Pulmonary artery endothelial cell (primary cell): ENCODE results near the gene TRIM67. TPM values are rescaled to one million over a fixed set of nuclear protein-coding genes. Genes with fewer than 3 reads are reported as not detected.
"Not testable (repeated sequence)": the region's sequence is repeated elsewhere in the genome, so short reads cannot be mapped to it uniquely, and the experiment has no call there.

Experiments
- DNase-seq: peaks from one replicate; pipeline ENCODE4 v3.0.0-alpha.2; 2011; ENCODE audit warnings: low read depth, low spot score
- total RNA-seq: library from RNA; depleted of rRNA; stranded (reverse); fragments of >200 nt; gene quantifications from 2 replicates; pipeline ENCODE4 v1.2.3, GENCODE V29; 2014

TRIM67 gene
- total RNA-seq, 1 donor from 2014 or later, result not detected

DNA sequence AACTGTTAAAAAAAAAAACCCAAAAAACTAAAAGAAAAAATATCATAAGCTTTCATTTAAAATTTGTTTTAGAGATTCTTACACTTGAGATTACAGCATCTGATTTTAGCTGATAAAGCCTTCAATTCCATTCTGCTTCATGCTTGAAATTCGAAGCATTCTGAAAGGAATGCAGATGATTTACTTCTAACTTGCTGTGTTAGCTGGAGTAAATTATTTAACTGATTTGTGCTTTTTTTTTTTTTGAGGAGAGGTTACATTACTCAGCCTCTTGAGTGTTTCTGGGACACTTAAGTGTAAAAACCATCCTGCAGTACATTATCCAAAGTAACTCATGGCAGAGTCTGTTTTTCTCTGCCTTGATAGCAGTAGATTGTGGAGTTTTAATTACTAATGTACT lies 4.5 kb upstream of the TRIM67 start:
- DNase-seq, result no peak

- DNase-seq, result not testable (repeated sequence)
These were observed 3.7 kb upstream of the TRIM67 start for GRCh38 chr1:231158141-231158540.

DNA sequence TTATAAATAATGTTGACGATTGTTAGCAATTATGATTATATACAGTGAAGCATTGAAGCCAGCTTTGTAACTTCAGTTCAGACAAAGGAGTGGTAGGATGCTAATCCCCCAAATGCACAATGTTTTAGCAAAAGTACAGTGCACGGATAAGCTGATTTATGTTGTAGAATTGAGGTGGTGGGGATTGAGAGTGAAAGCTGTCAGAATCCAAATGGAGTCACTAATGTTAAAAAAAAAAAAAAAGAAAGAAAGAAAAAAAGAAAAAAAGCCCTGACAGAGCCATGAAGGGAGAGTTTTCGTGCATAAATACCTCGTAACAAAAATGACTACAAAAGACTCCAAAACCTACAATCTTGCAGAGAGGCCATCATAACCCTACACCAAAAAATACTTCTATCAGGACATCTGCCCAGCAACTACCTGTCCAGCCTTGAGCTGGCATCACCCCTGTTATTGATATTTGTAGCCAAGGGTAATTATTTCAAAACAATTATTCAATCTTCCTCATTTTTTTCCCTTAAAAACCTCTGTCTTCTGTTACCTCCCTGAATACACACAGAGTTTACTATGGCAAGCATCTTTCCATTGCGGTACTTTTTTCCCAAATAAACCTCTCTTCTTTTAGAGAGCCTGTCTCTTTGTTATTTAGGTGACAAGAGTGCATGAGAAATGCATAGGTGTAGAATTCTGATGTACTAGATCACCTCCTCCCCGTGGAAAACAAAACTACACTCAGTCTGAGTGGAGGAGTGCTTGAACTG lies 2.5 kb upstream of the TRIM67 start:
- no peak for DNase-seq

GRCh38 chr1:231159963-231160761 lies 1.7 kb upstream of the TRIM67 start:
- no peak for DNase-seq

DNA sequence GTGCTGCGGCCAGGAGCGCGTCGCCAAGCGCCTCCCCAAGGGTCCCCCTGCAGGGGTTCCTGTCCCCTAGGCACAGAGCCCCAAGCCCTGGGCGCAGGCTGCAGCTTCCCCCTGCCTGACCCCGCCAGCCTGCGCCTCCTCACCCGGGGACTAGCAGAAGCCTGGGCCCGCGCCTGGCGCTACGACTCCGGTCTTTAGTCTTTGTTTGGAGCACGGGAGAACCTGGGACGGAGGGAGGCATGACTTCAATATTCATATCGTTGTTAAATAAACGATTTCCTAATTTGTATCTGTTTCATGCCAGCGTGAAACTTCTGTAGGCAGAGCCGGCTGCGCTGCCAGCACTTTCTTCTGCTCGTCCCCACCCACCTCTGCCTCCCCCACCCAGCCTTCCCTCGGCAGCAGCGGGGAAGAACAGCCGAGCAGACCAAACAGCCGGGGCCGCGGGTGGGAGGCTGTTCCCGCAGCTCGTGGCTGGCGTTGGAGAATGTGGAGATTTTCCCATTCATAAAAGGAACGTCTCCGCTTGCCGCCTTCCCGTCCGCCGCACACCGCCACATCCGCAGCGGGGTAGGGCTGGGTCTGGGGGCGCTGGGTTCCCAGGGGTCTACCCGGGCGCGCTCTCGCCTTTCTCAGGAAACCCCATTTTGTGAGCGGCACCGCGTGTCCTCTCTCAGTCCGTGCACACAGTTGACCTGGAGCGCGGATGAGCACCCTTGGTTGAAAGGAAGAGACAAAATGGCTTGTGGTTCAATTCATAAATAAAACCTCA lies 777 bp upstream of the TRIM67 start:
- DNase-seq, result no peak

DNA sequence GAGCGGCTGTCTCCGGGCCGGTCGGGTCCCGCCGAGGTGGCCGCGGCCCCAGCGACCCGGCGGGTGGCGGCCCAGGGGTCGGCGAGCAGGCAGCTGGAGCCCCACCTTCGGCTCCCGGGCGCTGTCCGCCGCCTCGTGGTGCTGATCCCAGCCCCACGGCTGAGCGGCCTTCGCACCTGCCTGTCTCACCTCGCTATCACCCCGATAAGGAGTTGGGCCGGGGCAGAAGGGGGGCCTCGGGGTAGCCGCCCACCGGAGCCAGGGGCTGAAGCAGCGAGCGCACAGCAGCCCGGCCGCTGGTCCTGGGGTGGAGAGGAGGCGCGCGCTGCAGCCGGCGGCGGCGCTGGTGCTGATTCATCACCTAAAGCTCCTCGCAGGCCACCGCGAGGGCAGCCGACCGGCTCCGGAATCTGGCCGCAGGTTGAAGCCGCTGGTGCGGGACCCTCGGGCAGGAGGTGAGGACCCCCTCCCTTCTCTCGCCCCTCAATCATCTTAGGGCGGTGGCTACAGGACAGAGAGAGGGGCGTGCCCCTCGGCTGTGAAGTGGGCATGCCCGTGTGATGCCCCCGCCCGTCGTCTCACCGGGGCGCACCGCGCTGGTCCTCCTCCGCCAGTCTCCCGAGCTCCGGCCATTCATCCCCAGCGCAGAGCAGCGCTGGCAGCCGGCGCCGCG lies 575 bp downstream of the TRIM67 start:
- DNase-seq, result no peak

DNA sequence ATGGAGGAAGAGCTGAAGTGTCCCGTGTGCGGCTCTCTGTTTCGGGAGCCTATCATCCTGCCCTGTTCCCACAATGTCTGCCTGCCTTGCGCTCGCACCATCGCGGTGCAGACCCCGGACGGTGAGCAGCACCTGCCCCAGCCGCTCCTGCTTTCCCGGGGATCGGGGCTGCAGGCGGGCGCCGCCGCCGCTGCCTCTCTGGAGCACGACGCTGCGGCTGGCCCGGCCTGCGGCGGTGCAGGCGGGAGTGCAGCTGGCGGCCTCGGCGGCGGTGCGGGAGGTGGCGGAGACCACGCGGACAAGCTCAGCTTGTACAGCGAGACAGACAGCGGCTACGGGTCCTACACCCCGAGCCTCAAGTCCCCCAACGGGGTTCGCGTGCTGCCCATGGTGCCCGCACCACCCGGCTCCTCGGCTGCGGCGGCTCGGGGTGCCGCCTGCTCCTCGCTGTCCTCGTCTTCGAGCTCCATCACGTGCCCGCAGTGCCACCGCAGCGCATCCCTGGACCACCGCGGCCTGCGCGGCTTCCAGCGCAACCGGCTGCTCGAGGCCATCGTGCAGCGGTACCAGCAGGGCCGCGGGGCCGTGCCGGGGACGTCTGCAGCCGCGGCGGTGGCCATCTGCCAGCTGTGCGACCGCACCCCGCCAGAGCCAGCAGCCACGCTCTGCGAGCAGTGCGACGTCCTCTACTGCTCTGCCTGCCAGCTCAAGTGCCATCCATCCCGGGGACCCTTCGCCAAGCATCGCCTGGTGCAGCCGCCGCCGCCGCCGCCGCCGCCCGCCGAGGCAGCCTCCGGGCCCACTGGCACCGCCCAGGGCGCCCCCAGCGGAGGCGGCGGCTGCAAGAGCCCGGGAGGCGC lies 1.3 kb downstream of the TRIM67 start:
- DNase-seq, result no peak

- DNase-seq, result no peak
These were observed 2.1 kb downstream of the TRIM67 start for GRCh38 chr1:231163830-231164427.

DNA sequence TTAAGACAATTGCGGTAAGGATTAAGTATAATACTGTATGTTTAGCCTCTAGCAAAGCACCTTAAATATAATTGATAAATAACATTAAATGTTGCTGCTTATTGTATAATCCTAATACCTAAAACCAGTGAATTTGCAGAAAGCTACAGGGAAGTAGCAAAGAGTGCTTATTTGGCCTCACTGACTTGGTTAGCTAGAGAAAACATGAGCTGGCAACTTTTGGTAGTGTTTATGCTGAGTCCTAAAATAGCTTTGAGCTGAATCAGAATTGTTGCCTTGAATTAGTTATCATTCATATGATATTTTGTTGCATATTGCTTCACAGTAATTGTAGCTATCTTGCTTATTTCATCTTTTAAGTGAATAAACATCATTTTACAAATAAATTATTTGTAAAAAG lies 3.5 kb downstream of the TRIM67 start:
- no peak for DNase-seq

DNA sequence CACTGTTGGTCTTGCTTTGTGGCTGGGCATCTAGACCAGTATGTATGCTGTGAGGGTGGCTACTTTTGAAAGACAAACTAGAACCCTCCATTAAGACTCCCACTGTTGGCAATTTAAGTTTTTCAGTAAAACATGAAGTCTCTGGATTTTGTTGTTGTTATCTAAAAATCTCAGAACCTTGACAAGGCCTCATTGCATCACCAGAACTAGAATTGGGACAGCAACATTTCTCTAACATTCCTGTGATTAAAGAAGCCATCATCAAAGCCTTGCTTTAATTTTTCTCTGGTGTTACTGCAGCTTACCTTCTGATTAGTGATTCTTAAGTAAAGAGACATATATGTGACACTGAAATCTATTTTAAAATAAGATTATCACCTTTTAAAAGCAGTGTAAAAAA lies 4.5 kb downstream of the TRIM67 start:
- DNase-seq, result no peak

GRCh38 chr1:231170875-231171274 lies 9.0 kb downstream of the TRIM67 start:
- no peak for DNase-seq

DNA sequence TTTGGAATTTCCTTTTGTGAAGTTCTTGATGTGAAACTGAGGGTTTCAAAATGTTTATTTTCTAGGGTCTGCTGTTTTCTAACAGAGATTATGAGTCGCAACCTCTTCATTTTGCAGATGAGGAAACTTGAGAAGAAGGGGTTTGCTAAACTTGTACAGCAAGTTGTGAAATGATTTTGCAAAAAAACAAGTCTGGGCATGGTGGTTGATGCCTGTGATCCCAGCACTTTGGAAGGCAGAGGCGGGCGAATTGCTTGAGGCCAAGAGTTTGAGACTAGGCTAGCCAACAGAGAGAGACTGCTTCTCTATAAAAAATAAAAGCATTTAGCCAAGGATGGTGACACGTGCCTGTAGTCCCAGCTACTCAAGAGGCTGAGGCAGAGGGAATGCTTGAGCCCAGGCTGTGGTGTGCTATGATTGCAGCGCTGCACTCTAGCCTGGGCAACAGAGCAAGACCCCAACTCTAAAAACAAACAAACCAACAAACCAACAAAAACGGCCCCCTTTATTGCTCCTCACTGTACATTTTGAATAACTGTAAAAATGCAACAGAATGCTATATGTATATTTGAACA lies 9.9 kb downstream of the TRIM67 start:
- DNase-seq, result no peak

DNA sequence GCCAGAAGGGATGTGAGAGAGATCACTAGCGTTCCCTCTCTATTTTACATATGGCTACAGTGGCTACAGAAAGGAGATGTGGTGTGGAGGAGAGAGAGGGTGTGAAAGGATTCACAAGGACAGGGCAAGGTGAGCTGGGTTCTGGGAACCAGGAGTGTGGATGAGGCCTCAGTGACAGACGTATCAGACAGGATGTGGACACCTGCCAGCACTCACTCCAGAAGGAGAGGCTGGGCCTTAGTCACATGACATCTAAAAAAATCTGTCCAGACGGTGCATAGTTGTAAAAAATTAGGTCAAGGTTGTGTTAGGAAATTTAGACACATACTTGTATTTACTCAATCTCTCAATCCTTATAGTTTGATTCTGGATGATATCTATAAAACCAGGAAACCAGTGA lies 10.6 kb downstream of the TRIM67 start:
- DNase-seq, result no peak

DNA sequence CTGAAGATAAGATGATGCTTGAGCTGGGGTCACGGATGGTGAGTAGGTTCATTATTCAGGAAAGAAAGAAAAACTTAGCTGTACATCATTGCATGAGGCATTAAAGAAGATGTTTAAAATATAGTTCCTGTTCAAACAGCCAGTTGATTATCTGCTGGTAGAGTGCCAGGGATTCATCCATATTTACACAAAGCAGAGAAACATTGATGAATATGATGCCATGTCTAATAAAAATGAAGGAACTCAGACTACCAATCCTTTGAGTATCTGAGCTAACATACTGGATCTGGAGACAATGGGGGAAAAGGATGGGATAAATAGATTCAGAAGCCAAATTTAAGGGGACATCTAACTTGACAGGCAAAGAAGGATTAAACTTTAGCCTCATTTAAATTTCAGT lies 14.6 kb downstream of the TRIM67 start:
- DNase-seq, result no peak

DNA sequence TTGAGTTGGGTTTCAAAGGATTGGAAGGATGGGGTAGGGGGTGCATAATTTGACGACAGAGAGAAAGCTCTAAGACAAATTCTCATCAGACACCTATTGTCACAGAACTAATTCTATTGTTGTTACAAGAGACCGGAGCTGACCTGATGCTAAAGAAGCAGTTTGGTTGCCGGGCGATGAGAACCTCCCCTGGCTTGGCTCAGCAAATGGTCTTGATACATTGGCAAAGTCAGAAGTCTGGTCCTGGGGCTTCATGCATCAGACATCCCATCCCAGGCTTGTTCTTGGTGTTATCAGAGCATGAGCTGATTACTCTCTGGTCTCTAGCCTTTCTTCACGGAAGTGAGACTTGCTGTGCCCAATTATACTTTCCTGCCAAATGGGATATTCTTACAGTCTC lies 15.4 kb downstream of the TRIM67 start:
- no peak for DNase-seq

- DNase-seq, result no peak
These were observed 16.1 kb downstream of the TRIM67 start for GRCh38 chr1:231177936-231178335.

- DNase-seq, result no peak
These were observed 17.1 kb downstream of the TRIM67 start for GRCh38 chr1:231178970-231179369.

DNA sequence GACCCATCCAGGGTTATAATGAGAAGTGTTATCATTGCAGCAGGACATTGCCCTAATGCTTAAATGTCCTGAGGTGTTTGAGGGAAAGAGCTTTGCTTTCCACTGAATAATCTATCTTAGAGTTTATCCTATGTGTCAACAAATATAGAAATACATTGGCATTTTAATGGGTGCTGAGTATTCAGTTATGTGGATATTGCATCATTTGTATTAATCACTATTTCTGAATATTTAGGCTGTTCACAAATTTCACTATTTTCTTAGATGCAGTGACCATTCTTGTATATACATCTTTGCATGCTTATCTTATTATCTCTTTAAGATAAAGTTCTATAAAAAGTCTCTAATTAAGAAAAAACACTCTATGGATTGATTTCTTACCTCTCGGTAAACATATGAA lies 18.2 kb downstream of the TRIM67 start:
- no peak for DNase-seq

DNA sequence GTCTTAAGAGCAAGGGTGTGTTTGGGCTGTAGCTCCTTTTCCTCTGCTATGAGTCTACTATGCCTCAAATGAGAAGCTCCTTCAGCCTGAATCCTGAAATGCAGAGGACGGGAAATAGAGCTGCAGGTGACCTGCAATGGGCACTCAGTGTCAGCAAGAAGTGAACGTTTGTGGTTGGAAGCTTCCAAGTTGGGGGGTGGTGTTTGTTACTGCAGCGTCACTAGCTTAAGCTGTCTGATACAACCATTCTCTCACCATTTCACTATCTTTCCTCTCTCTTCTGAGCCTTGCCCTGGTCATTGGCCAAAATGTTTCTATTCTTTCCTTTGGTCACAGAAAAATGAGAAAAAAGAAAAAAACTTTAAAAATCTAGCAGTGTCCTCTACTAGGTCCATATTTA lies 19.4 kb downstream of the TRIM67 start:
- no peak for DNase-seq

DNA sequence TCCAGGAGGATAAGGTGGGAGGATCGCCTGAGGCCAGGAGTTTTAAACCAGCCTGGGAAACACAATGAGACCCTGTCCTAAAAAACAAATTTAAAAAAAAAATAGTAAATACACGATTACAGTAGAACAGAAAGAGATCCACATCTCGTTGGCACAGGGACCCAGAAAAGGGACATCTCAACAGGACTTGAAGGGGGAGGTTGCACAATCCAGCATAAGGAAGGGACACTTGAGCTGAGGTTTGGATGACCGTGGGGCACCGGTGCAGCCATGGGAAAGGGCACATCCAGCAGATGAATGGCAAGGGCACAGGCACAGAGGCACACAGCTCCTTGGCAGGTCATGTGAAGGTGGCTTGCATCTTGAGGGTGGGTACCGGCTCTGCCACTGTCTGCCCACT lies 20.5 kb downstream of the TRIM67 start:
- no peak for DNase-seq
